ENCODE measurements around the gene AIPL1.

AIPL1 gene

GRCh38 chr17:6388416-6388815 lies 46.5 kb downstream of the AIPL1 start:
- DNase-seq (no peak), ATAC-seq (no peak)
- Mint-ChIP-seq H3K4me3 (no peak overlapping the region), H3K36me3 (ENCODE audit: low read depth) (no peaks in the 10 kb centered on the region), H3K9me3 (no peaks in the 10 kb centered on the region), H3K27ac (no peak overlapping the region), H3K27me3 (peaks cover 14% of the 10 kb centered on the region), H3K4me1 (peaks cover 2% of the 10 kb centered on the region)

GRCh38 chr17:6387858-6388257 lies 47.1 kb downstream of the AIPL1 start:
- ATAC-seq (no peak), DNase-seq (no peak)
- peaks cover 12% of the 10 kb centered on the region for H3K27me3 Mint-ChIP-seq
- H3K9me3 Mint-ChIP-seq, result no peaks in the 10 kb centered on the region
- H3K36me3 Mint-ChIP-seq (ENCODE audit: low read depth), result no peaks in the 10 kb centered on the region
- no peak overlapping the region for H3K4me3 Mint-ChIP-seq
- peaks cover 2% of the 10 kb centered on the region for H3K4me1 Mint-ChIP-seq
- no peak overlapping the region for H3K27ac Mint-ChIP-seq

GRCh38 chr17:6387442-6387841 lies 47.5 kb downstream of the AIPL1 start:
- peaks cover 2% of the 10 kb centered on the region for H3K4me1 Mint-ChIP-seq
- peaks cover 10% of the 10 kb centered on the region for H3K27me3 Mint-ChIP-seq
- DNase-seq (no peak), ATAC-seq (no peak)
- no peaks in the 10 kb centered on the region for H3K9me3 Mint-ChIP-seq
- H3K36me3 Mint-ChIP-seq (ENCODE audit: low read depth), result no peaks in the 10 kb centered on the region
- no peak overlapping the region for H3K27ac Mint-ChIP-seq
- H3K4me3 Mint-ChIP-seq, result no peak overlapping the region

GRCh38 chr17:6386041-6386630 lies 48.8 kb downstream of the AIPL1 start:
- Mint-ChIP-seq H3K27ac (no peak overlapping the region), H3K27me3 (peaks cover 15% of the 10 kb centered on the region), H3K9me3 (no peaks in the 10 kb centered on the region), H3K4me1 (peaks cover 2% of the 10 kb centered on the region), H3K36me3 (ENCODE audit: low read depth) (no peaks in the 10 kb centered on the region), H3K4me3 (no peak overlapping the region)
- ATAC-seq, result peak; percentile 40
- DNase-seq, result no peak

GRCh38 chr17:6384481-6384880 lies 50.4 kb downstream of the AIPL1 start:
- Mint-ChIP-seq H3K4me1 (peaks cover 2% of the 10 kb centered on the region), H3K36me3 (ENCODE audit: low read depth) (no peaks in the 10 kb centered on the region), H3K4me3 (no peak overlapping the region), H3K27ac (no peak overlapping the region), H3K27me3 (peaks cover 18% of the 10 kb centered on the region), H3K9me3 (no peaks in the 10 kb centered on the region)
- DNase-seq, result no peak
- ATAC-seq, result no peak

GRCh38 chr17:6381526-6382465 lies 53.1 kb downstream of the AIPL1 start:
- peaks cover 38% of the 10 kb centered on the region for H3K27me3 Mint-ChIP-seq
- no peaks in the 10 kb centered on the region for H3K36me3 Mint-ChIP-seq (ENCODE audit: low read depth)
- H3K4me1 Mint-ChIP-seq, result peaks cover 2% of the 10 kb centered on the region
- ATAC-seq (no peak), DNase-seq (no peak)
- no peaks in the 10 kb centered on the region for H3K9me3 Mint-ChIP-seq
- no peak overlapping the region for H3K4me3 Mint-ChIP-seq
- H3K27ac Mint-ChIP-seq, result no peak overlapping the region

- Mint-ChIP-seq H3K27ac (no peak overlapping the region), H3K4me3 (no peak overlapping the region), H3K4me1 (no peaks in the 10 kb centered on the region), H3K36me3 (ENCODE audit: low read depth) (no peaks in the 10 kb centered on the region), H3K27me3 (peaks cover 44% of the 10 kb centered on the region), H3K9me3 (no peaks in the 10 kb centered on the region)
- ATAC-seq (no peak), DNase-seq (no peak)
Measured at GRCh38 chr17:6380915-6381438, 53.9 kb downstream of the AIPL1 start.

- no peak for DNase-seq
- H3K4me3 Mint-ChIP-seq, result no peak overlapping the region
- H3K4me1 Mint-ChIP-seq, result peaks cover 19% of the 10 kb centered on the region
- no peaks in the 10 kb centered on the region for H3K36me3 Mint-ChIP-seq (ENCODE audit: low read depth)
- no peak overlapping the region for H3K27ac Mint-ChIP-seq
- H3K9me3 Mint-ChIP-seq, result peaks cover 3% of the 10 kb centered on the region
- peaks cover 39% of the 10 kb centered on the region for H3K27me3 Mint-ChIP-seq
- no peak for ATAC-seq
Measured at GRCh38 chr17:6377906-6378305, 57.0 kb downstream of the AIPL1 start.

GRCh38 chr17:6376931-6377361 lies 58.0 kb downstream of the AIPL1 start:
- Mint-ChIP-seq H3K9me3 (peaks cover 3% of the 10 kb centered on the region), H3K36me3 (ENCODE audit: low read depth) (no peaks in the 10 kb centered on the region), H3K27ac (no peak overlapping the region), H3K27me3 (peaks cover 45% of the 10 kb centered on the region), H3K4me3 (no peak overlapping the region), H3K4me1 (peaks cover 22% of the 10 kb centered on the region)
- DNase-seq (no peak), ATAC-seq (no peak)

- Mint-ChIP-seq H3K27me3 (peaks cover 50% of the 10 kb centered on the region), H3K4me3 (peak overlapping the region; percentile 62), H3K36me3 (ENCODE audit: low read depth) (no peaks in the 10 kb centered on the region), H3K4me1 (peaks cover 22% of the 10 kb centered on the region), H3K27ac (peak overlapping the region; percentile 77), H3K9me3 (peaks cover 3% of the 10 kb centered on the region)
- peak; percentile 83 for DNase-seq
- ATAC-seq, result peak; percentile 96
Measured at GRCh38 chr17:6374761-6375312, 60.1 kb downstream of the AIPL1 start.

- peaks cover 50% of the 10 kb centered on the region for H3K27me3 Mint-ChIP-seq
- ATAC-seq (peak; percentile 34), DNase-seq (no peak)
- peaks cover 22% of the 10 kb centered on the region for H3K4me1 Mint-ChIP-seq
- H3K9me3 Mint-ChIP-seq, result peaks cover 3% of the 10 kb centered on the region
- H3K36me3 Mint-ChIP-seq (ENCODE audit: low read depth), result no peaks in the 10 kb centered on the region
- H3K27ac Mint-ChIP-seq, result peak overlapping the region; percentile 77
- H3K4me3 Mint-ChIP-seq, result peak overlapping the region; percentile 62
Measured at GRCh38 chr17:6374271-6374691, 60.6 kb downstream of the AIPL1 start.
